CD4-positive, CD25-positive, alpha-beta regulatory T cell (primary cell): ENCODE results near the gene GPR32. TPM values are rescaled to one million over a fixed set of nuclear protein-coding genes. Genes with fewer than 3 reads are reported as not detected.

Experiments
- ATAC-seq, 2 donors: fragments of 150-1000 bp; cut with Tn5 transposase; one replicate each; pipeline ENCODE4 v1.10.0; 2021; ENCODE audit warnings: low read depth in 2 of 2, moderate number of reproducible peaks in 2 of 2, moderate library complexity in 1 of 2
- DNase-seq, 3 donors: peaks; one replicate each; pipeline versions ENCODE4 v3.0.0 to v3.0.0-alpha.2; 2012 to 2022; ENCODE audit warnings: mixed read lengths in 1 of 3
- H3K27ac ChIP-seq: one replicate; pipeline ENCODE4 v1.7.0; 2013; ENCODE audit warnings: mild to moderate bottlenecking, low read length; ENCODE audit not compliant: insufficient read depth, poor library complexity, severe bottlenecking
- H3K27me3 ChIP-seq: one replicate; pipeline ENCODE4 v1.7.0; 2013; ENCODE audit warnings: low read length; ENCODE audit not compliant: control insufficient read depth, insufficient read depth
- H3K36me3 ChIP-seq: one replicate; pipeline ENCODE4 v1.7.0; 2013; ENCODE audit warnings: mild to moderate bottlenecking, low read length, moderate library complexity; ENCODE audit not compliant: control insufficient read depth, insufficient read depth
- H3K4me1 ChIP-seq: 2 replicates; pipeline ENCODE4 v1.7.0; 2013; ENCODE audit warnings: mild to moderate bottlenecking, low read length; ENCODE audit not compliant: insufficient read depth, control insufficient read depth, poor library complexity, severe bottlenecking
- H3K4me3 ChIP-seq: one replicate; pipeline ENCODE4 v1.7.0; 2013; ENCODE audit warnings: low read depth, mild to moderate bottlenecking, low read length, moderate library complexity
- H3K9me3 ChIP-seq, 2 experiments: 1 replicate in 1 of 2; 2 replicates in 1 of 2; pipeline ENCODE4 v1.7.0; 2013; ENCODE audit warnings: low read length in 2 of 2, mild to moderate bottlenecking in 1 of 2, moderate library complexity in 1 of 2; ENCODE audit not compliant: control insufficient read depth in 2 of 2
- H3K27ac Mint-ChIP-seq, 3 donors: one replicate each; pipeline ENCODE4 v1.8.0; 2020 to 2022; ENCODE audit warnings: mild to moderate bottlenecking in 3 of 3, mixed read lengths in 3 of 3, moderate library complexity in 2 of 3
- H3K27me3 Mint-ChIP-seq: one replicate; pipeline ENCODE4 v1.8.0; 2022; ENCODE audit warnings: mild to moderate bottlenecking, mixed read lengths
- H3K36me3 Mint-ChIP-seq: one replicate; pipeline ENCODE4 v1.8.0; 2020; ENCODE audit warnings: mixed read lengths
- H3K4me1 Mint-ChIP-seq, 4 donors: one replicate each; pipeline ENCODE4 v1.8.0; 2020 to 2022; ENCODE audit warnings: mixed read lengths in 4 of 4, mild to moderate bottlenecking in 1 of 4
- H3K4me3 Mint-ChIP-seq, 4 donors: one replicate each; pipeline ENCODE4 v1.8.0; 2020 to 2022; ENCODE audit warnings: mild to moderate bottlenecking in 4 of 4, mixed read lengths in 4 of 4, moderate library complexity in 3 of 4
- H3K9me3 Mint-ChIP-seq, 7 donors: one replicate each; pipeline ENCODE4 v1.8.0; 2020 to 2022; ENCODE audit warnings: mixed read lengths in 7 of 7, mild to moderate bottlenecking in 3 of 7, moderate library complexity in 2 of 7
- polyA plus RNA-seq, 4 donors: library from polyadenylated mRNA; unstranded; fragments of 300-500 nt; fragmentation: Illumina TruSeq; gene quantifications; one replicate each; pipeline ENCODE4 v1.2.3, GENCODE V29; 2021
- total RNA-seq: library from RNA; stranded (reverse); gene quantifications from one replicate; pipeline ENCODE4 v1.2.3, GENCODE V29; 2022

The GPR32 gene
- total and polyA plus RNA-seq, 5 donors from 2014 or later, result not detected

DNA sequence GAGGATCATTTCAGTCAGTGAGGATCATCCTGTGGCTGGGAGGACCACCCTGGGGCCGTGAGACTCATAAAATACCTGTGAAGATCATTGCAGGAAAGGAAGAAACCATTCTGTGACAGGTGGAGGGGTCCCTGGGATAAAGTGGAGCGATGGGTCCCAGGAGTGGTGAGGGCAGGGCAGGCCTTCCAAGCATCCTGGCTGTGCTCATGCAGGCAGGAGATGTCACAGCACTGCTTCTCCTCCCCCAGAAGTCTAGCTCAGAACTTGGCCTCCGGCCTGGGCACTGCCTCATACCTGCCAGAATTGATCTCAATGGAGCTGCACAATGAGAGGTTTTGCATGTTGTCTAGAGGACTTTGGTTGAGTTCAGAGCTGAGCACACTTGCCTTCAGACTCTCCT lies 42.2 kb downstream of the GPR32 start:
- Mint-ChIP-seq H3K36me3 (no peaks in the 10 kb centered on the region), H3K4me1 (peaks cover 0 to 6% (median 2%) of the 10 kb centered on the region in 4 donors), H3K27ac (no peak overlapping the region), H3K9me3 (peaks cover 0 to 4% (median 0%) of the 10 kb centered on the region in 7 donors), H3K4me3 (peak overlapping the region in 1 of 4 donors; percentile 31), H3K27me3 (peaks cover 9% of the 10 kb centered on the region)
- Histone ChIP-seq H3K27ac (no peak overlapping the region), H3K4me3 (no peak overlapping the region), H3K27me3 (peaks cover 3% of the 10 kb centered on the region), H3K36me3 (no peaks in the 10 kb centered on the region), H3K4me1 (peaks cover 4% of the 10 kb centered on the region), H3K9me3 (no peaks in the 10 kb centered on the region)
- DNase-seq (no peak), ATAC-seq (no peak)

DNA sequence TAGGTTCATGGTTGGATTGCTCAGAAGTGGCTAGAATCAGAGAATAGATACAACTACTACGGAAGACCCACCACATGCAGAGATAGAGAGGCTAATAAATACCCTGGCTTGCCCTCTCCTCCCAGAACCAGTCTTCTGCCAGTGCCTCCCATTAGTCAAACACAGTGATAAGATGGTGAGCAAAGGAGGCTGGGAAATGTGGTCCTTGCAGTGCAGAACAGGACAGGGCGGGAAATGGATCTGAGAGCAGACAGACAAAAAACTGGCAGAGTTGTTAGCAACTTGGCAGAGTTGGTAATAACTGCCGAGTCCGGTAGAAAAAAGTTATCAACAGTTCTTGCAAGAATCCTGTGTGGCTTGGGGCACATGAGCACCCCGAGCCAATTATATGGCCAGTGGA lies 44.6 kb downstream of the GPR32 start:
- Mint-ChIP-seq H3K9me3 (peaks cover 0 to 5% (median 0%) of the 10 kb centered on the region in 7 donors), H3K27me3 (peaks cover 21% of the 10 kb centered on the region)

DNA sequence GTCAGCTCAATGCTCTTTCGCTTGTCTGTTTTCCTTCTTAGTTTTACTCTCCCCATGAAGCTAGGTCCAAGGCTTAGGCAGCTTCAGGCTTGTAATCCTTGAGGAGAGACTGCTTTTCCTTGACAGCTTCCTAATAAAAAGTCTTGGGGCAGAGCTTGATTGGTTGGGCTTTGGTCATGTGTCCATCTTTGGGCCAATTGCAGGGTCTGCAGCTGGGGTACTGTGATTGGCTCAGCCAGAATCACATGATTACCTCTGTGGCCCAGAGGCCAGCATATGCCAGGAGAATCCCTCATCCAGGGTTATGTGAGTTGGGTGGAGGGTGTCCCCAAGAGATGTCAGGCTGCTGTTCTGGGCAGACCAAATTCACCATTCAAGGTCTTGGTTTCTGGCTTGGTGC lies 45.2 kb downstream of the GPR32 start:
- no peak overlapping the region for H3K4me3 Mint-ChIP-seq
- Histone ChIP-seq H3K9me3 (no peaks in the 10 kb centered on the region), H3K27ac (no peak overlapping the region), H3K27me3 (peaks cover 5% of the 10 kb centered on the region), H3K36me3 (no peaks in the 10 kb centered on the region), H3K4me3 (no peak overlapping the region), H3K4me1 (peaks cover 18% of the 10 kb centered on the region)
- DNase-seq (no peak), ATAC-seq (no peak)
- H3K27me3 Mint-ChIP-seq, result peaks cover 26% of the 10 kb centered on the region
- H3K27ac Mint-ChIP-seq, result no peak overlapping the region
- peaks cover 0 to 23% (median 10%) of the 10 kb centered on the region in 4 donors for H3K4me1 Mint-ChIP-seq
- H3K9me3 Mint-ChIP-seq, result peaks cover 0 to 5% (median 0%) of the 10 kb centered on the region in 7 donors
- no peaks in the 10 kb centered on the region for H3K36me3 Mint-ChIP-seq

More for the DNA sequence above, 44.6 kb downstream of the GPR32 start:
- Mint-ChIP-seq H3K36me3 (no peaks in the 10 kb centered on the region), H3K4me3 (no peak overlapping the region), H3K4me1 (peaks cover 0 to 18% (median 6%) of the 10 kb centered on the region in 4 donors), H3K27ac (no peak overlapping the region)
- no peak for DNase-seq
- Histone ChIP-seq H3K4me3 (no peak overlapping the region), H3K9me3 (no peaks in the 10 kb centered on the region), H3K27me3 (peaks cover 5% of the 10 kb centered on the region), H3K4me1 (peaks cover 14% of the 10 kb centered on the region), H3K36me3 (no peaks in the 10 kb centered on the region), H3K27ac (no peak overlapping the region)
- ATAC-seq, result no peak

DNA sequence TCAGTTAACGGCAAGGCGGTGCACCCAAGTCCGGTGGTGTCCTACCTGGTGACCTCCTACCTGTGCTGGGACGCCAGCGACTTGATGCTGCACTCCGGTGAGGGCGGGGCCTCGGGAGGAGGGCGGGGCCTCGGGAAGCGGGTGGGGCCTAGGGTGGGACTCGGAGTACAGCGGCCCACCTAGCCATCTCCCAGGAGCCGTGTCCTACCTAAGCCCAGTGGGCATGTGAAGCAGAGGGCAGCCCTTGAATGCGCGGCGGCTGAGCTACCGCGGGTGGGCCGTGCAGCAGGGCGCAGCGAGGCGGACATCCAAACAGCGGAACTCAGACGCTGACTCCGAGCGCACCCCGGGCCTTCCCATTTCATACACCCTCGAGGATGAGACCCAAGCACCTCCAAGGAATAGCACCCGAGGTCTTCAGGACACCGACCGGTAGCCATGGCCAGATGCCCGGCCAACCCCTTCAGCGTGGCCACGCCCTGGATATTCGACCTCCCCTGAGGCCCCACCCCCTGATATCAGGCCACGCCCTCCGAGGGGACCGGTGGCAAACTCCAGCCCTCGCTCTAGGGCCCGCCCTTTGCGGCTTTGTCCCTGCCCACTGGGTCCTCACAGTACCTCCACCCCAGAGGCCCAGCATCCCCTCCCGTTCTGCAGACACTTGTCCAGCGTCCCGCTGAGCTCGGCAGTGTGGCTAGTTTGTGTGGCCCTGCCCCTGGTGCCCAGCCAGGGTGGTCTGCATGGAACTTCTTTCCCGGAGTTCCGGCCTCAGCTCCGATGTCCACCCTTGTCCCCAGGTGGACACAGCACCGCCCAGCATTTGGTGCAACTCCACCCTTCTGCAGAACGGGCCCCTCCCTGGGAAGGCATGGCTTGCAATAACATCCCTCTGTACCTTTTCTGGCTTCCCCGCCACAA lies 47.9 kb downstream of the GPR32 start:
- Histone ChIP-seq H3K4me3 (peak overlapping the region; percentile 35), H3K4me1 (peaks cover 20% of the 10 kb centered on the region), H3K27ac (no peak overlapping the region), H3K27me3 (peaks cover 5% of the 10 kb centered on the region), H3K36me3 (no peaks in the 10 kb centered on the region), H3K9me3 (no peaks in the 10 kb centered on the region)
- H3K36me3 Mint-ChIP-seq, result no peaks in the 10 kb centered on the region
- peaks cover 0 to 30% (median 12%) of the 10 kb centered on the region in 4 donors for H3K4me1 Mint-ChIP-seq
- peak; percentile 44 to 54 for ATAC-seq
- H3K27ac Mint-ChIP-seq, result peak overlapping the region; percentile 17 to 57 (median 42)
- peak in 2 of 3 donors; percentile 29 to 49 for DNase-seq
- H3K27me3 Mint-ChIP-seq, result peaks cover 47% of the 10 kb centered on the region
- peak overlapping the region; percentile 49 to 87 (median 78) for H3K4me3 Mint-ChIP-seq
- H3K9me3 Mint-ChIP-seq, result peaks cover 0 to 5% (median 0%) of the 10 kb centered on the region in 7 donors

DNA sequence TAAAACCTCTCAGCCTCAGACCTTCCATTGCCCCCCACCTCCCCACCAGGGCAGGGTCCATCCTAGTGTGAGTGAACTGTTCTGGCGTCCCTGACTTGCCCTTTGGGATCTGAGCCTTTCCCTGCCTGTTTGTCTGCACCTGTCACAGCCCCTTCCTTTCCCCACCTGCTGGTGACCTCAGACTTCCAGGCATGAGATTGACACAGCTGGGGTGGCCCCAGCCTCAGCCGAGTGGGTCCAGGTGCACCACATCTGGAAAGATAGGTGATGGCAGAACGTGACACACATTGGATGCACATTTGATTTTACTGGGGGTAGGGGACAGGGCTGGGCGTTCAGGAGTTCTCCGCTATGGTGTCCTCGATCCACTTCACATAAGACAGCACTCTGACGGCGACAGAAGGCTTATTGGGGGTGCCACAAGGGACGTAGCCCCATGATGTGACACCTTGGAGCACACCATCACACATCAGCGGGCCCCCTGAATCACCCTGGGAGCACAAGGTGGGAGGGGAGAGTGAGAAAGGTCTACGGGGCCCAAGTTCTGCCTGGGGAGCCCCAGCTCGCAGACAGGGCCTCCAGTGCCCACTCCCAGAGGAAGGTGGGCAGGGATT lies 48.7 kb downstream of the GPR32 start:
- Mint-ChIP-seq H3K27ac (peak overlapping the region in 2 of 3 donors; percentile 17 to 42), H3K9me3 (peaks cover 0 to 5% (median 0%) of the 10 kb centered on the region in 7 donors), H3K36me3 (no peaks in the 10 kb centered on the region), H3K4me1 (peaks cover 0 to 30% (median 12%) of the 10 kb centered on the region in 4 donors), H3K4me3 (peak overlapping the region; percentile 49 to 87 (median 78)), H3K27me3 (peaks cover 47% of the 10 kb centered on the region)
- Histone ChIP-seq H3K4me3 (no peak overlapping the region), H3K27me3 (peaks cover 5% of the 10 kb centered on the region), H3K4me1 (peaks cover 20% of the 10 kb centered on the region), H3K9me3 (no peaks in the 10 kb centered on the region), H3K27ac (no peak overlapping the region), H3K36me3 (no peaks in the 10 kb centered on the region)
- ATAC-seq (no peak), DNase-seq (no peak)

DNA sequence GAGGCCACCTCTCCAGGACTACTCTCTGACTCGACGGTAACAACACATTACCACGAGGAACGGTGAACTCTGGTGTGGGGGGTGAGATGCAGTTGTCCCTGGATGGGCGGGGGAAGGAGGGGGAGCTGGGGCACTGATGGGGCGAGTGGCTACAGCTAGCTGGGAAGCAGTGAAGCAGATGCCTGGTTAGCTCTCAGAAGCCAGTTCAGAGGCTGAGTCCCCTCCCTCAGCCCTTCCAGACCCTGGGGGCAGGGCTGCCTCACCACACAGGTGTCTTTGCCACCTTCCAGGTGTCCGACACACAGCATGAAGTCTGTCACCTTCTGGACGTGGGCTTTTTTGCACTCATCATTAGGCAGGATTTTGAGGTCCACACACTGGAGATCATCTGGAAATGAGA lies 49.4 kb downstream of the GPR32 start:
- Histone ChIP-seq H3K36me3 (no peaks in the 10 kb centered on the region), H3K4me3 (no peak overlapping the region), H3K27me3 (peaks cover 4% of the 10 kb centered on the region), H3K9me3 (no peaks in the 10 kb centered on the region), H3K27ac (no peak overlapping the region), H3K4me1 (peaks cover 20% of the 10 kb centered on the region)
- Mint-ChIP-seq H3K27ac (no peak overlapping the region), H3K9me3 (peaks cover 0 to 5% (median 0%) of the 10 kb centered on the region in 7 donors), H3K36me3 (no peaks in the 10 kb centered on the region), H3K4me1 (peaks cover 0 to 30% (median 12%) of the 10 kb centered on the region in 4 donors), H3K4me3 (peak overlapping the region in 1 of 4 donors; percentile 77), H3K27me3 (peaks cover 48% of the 10 kb centered on the region)
- ATAC-seq (no peak), DNase-seq (no peak)

DNA sequence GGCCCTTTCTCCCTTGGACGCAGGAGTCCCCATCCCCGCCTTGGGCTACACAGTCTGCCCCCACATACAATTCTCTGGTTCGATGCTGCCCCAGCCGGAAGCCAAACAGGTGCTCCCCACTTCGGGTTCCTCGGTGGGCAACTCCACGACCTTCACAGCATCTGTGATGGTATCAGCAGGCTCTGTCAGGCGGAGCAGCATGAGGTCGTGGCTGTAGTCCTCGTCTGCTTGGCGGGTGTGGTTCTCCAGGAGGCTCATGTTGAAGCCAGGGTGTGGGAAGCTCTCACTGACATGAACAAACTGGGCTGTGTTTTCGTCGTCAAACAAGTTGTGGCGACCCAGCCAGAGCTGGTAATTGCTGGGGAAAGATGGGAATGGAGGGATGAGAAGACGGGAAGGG lies 49.8 kb downstream of the GPR32 start:
- peaks cover 53% of the 10 kb centered on the region for H3K27me3 Mint-ChIP-seq
- Histone ChIP-seq H3K27ac (no peak overlapping the region), H3K27me3 (peaks cover 3% of the 10 kb centered on the region), H3K4me3 (no peak overlapping the region), H3K36me3 (no peaks in the 10 kb centered on the region), H3K9me3 (no peaks in the 10 kb centered on the region), H3K4me1 (peaks cover 20% of the 10 kb centered on the region)
- DNase-seq (no peak), ATAC-seq (no peak)
- H3K4me3 Mint-ChIP-seq, result peak overlapping the region; percentile 8 to 77 (median 46)
- no peaks in the 10 kb centered on the region for H3K36me3 Mint-ChIP-seq
- peak overlapping the region in 1 of 3 donors; percentile 33 for H3K27ac Mint-ChIP-seq
- H3K9me3 Mint-ChIP-seq, result peaks cover 0 to 5% (median 0%) of the 10 kb centered on the region in 7 donors
- peaks cover 0 to 30% (median 12%) of the 10 kb centered on the region in 4 donors for H3K4me1 Mint-ChIP-seq
